MV-4-11 (cell line): ENCODE results near the gene BLTP3B.
"Not testable (repeated sequence)": the region's sequence is repeated elsewhere in the genome, so short reads cannot be mapped to it uniquely, and the experiment has no call there.

Experiments used
- DNase-seq: peaks from one replicate; lab custom pipeline; 2025; lab: John Stamatoyannopoulos, UW

The BLTP3B gene, protein sequence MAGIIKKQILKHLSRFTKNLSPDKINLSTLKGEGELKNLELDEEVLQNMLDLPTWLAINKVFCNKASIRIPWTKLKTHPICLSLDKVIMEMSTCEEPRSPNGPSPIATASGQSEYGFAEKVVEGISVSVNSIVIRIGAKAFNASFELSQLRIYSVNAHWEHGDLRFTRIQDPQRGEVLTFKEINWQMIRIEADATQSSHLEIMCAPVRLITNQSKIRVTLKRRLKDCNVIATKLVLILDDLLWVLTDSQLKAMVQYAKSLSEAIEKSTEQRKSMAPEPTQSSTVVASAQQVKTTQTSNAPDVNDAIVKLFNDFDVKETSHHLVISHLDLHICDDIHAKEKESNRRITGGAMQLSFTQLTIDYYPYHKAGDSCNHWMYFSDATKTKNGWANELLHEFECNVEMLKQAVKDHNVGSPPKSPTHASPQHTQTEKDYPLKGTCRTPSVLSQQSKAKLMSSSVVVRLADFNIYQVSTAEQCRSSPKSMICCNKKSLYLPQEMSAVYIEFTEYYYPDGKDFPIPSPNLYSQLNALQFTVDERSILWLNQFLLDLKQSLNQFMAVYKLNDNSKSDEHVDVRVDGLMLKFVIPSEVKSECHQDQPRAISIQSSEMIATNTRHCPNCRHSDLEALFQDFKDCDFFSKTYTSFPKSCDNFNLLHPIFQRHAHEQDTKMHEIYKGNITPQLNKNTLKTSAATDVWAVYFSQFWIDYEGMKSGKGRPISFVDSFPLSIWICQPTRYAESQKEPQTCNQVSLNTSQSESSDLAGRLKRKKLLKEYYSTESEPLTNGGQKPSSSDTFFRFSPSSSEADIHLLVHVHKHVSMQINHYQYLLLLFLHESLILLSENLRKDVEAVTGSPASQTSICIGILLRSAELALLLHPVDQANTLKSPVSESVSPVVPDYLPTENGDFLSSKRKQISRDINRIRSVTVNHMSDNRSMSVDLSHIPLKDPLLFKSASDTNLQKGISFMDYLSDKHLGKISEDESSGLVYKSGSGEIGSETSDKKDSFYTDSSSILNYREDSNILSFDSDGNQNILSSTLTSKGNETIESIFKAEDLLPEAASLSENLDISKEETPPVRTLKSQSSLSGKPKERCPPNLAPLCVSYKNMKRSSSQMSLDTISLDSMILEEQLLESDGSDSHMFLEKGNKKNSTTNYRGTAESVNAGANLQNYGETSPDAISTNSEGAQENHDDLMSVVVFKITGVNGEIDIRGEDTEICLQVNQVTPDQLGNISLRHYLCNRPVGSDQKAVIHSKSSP (N-terminal part only)

GRCh38 chr12:100142851-100143559, at the start of gene BLTP3B:
Gene BLTP3B (minus strand): TSS chr12:100142874. CDS start chr12:100142635, 239 bp downstream.
- DNase-seq: peak; percentile 92

GRCh38 chr12:100189636-100190394, 47.1 kb upstream of the BLTP3B start:
- DNase-seq: peak; percentile 55

GRCh38 chr12:100188888-100189635, 46.4 kb upstream of the BLTP3B start:
- not testable (repeated sequence) for DNase-seq

- DNase-seq: no peak
Measured at GRCh38 chr12:100187857-100188519, 45.3 kb upstream of the BLTP3B start.

DNA sequence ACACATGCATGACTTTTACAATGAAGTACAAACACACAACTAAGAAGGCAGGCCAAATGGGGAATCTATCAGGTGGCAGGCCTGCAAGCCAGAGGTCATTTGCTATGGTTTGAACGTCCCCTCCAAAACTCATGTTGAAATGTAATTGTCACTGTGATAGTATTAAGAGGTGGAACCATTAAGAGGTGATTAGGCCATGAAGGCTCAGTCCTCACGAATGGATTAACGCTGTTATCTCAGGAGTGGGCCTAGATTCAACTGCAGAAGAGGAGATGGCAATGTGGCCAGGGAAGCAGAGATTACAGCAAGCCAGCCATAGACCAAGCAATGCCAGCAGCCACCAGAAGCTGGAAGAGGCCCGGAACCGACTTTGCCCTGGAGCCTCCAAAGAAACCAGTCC, 44.4 kb upstream of the BLTP3B start:
- DNase-seq: no peak

- DNase-seq: peak; percentile 56
Measured at GRCh38 chr12:100186071-100186470, 43.4 kb upstream of the BLTP3B start.

- peak; percentile 89 for DNase-seq
Measured at GRCh38 chr12:100185361-100185894, 42.8 kb upstream of the BLTP3B start.

DNA sequence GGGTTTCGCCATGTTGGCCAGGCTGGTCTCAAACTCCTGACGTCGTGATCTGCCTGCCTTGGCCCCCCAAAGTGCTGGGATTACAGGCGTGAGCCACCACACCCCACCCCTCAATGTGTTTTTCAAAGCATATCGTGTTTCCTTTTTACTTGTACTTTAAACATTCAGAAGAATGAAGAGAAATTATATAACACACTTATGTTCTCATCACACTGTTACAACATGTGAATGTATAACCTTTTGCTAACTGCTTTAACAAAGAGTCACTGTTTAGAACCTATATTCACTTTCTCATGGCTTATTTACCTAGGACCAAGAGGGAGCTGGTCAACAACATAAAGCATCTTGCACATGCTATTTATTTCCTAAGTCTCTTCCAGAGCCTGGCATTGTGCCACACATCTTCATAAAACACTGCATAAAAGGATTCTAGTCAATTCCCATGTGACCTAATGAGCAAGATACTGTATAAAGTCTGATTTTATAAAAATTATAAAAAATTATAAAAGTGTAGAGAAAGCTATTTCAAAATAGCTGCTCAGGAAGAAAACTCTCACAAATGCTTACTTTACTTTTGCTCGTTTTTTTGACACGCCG, 42.0 kb upstream of the BLTP3B start:
- DNase-seq: no peak

GRCh38 chr12:100179252-100179651, 36.6 kb upstream of the BLTP3B start:
- no peak for DNase-seq

DNA sequence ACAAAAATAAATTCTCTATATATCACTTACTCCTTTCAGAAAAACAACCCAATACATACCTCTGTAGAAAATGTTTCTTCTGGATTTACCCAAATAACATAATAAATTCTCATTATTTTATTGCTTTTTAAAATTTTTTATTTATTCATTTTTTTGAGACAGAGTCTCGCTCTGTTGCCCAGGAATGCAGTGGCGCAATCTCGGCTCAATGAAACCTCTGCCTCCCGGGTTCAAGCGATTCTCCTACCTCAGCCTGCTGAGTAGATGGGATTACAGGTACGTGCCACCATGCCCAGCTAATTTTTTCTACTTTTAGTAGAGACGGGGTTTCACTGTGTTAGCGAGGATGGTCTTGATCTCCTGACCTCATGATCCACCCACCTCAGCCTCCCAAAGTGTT, 33.8 kb upstream of the BLTP3B start:
- DNase-seq: not testable (repeated sequence)

DNA sequence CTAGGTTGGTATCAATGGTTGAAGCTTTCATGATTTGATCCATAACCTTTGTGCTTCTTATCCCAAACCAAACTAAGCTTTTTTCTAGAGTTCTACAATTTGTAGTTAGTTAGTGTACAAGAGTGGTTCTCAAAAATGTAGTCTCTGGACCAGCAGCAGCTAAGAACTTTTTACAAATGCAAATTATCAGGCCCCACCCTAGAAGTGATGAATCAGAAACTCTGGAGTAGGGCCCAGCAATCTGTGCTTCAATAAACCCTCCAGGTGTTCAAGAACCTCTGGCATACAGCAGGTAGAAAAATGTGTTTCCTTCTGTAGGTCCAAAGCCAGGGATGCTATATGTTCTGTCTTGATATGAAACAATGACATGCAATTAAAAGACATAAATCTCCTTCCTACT, 31.8 kb upstream of the BLTP3B start:
- no peak for DNase-seq

DNA sequence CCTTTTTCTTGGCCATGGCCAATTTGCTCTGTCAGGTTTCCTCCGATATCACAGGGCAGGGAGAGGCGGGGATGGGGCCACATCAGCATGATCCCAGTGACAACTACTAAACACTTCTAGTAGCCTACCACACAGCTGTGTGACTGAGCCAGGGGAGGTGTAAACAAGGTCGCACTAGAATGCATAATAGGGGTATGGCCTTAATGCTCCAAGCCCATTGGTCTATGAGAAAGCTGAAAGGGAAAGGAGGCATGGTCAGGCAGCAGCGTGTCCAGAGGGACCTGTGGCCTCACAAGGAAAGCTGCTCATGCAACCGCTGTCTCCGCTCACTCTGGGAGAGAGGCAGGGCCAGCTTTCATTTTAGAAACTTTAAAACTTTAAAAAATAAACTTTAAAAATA, 30.4 kb upstream of the BLTP3B start:
- no peak for DNase-seq

GRCh38 chr12:100171248-100171647, 28.6 kb upstream of the BLTP3B start:
- DNase-seq: no peak

GRCh38 chr12:100170313-100170858, 27.7 kb upstream of the BLTP3B start:
- DNase-seq: no peak

- DNase-seq: no peak
Measured at GRCh38 chr12:100169345-100169744, 26.7 kb upstream of the BLTP3B start.

DNA sequence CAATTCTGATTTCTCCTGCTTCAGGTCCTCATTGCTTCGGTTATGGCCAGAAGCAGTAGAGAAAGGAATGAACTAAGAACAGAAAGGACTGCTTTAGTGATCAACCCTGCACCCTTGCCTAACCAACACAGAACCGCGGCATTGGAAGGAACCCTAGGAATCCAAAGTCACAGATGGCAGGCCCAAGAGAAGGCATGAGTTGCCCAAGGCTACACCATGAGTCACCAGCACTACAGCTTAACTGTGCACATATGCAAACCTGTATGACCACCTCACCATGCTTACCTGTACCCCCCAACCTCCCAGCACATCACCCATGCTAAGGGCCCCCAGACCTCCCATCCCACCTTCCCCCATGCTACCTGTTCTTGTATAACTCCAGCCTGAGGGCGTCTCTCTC, 25.9 kb upstream of the BLTP3B start:
- no peak for DNase-seq

GRCh38 chr12:100166232-100166631, 23.6 kb upstream of the BLTP3B start:
- no peak for DNase-seq

DNA sequence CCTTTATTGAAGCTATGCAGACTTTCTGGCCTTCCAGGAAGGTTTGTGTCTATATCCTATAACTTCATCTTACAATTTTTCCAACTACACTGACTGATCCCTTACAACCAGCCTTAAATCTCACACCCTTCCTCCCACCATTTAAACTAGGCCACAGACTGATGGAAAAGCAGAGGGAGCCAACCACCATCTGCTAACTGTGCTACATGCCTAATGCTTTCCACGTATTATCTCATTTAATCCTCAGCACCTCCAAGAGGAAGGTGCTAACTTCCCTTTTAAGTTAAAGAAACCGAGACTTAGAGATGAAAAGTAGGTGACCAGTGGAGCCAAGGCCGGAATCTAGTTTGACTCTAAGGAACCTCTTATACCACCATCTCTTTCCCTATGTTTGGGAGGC, 22.7 kb upstream of the BLTP3B start:
- DNase-seq: no peak
